ENCODE measurements around the gene ABR.
"Not testable (repeated sequence)": the region's sequence is repeated elsewhere in the genome, so short reads cannot be mapped to it uniquely, and the experiment has no call there.

ABR gene

DNA sequence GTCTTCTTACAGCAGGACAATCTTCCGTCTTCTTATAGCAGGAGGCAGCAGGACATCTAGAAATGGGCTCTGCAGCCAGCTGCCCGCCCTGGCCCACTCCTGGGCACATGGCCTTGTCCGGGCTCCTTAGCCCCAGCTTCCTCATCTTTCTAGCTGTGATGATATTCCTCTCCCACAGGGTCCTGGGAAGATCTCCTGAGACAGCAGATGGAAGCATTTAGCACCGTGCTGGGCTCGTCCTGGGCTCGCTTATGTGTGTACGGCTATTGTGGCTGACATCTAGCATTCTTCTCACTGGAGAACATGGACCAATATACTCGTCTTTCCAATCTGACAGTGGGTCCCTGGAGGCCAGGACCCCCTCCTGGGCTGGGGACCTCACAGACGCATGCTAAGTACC is 134.3 kb downstream of the ABR start:
- no peak for DNase-seq (ENCODE audit: low read depth)
- TF ChIP-seq, protein P1, sequence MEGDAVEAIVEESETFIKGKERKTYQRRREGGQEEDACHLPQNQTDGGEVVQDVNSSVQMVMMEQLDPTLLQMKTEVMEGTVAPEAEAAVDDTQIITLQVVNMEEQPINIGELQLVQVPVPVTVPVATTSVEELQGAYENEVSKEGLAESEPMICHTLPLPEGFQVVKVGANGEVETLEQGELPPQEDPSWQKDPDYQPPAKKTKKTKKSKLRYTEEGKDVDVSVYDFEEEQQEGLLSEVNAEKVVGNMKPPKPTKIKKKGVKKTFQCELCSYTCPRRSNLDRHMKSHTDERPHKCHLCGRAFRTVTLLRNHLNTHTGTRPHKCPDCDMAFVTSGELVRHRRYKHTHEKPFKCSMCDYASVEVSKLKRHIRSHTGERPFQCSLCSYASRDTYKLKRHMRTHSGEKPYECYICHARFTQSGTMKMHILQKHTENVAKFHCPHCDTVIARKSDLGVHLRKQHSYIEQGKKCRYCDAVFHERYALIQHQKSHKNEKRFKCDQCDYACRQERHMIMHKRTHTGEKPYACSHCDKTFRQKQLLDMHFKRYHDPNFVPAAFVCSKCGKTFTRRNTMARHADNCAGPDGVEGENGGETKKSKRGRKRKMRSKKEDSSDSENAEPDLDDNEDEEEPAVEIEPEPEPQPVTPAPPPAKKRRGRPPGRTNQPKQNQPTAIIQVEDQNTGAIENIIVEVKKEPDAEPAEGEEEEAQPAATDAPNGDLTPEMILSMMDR (conservative IDR thresholded peaks at IDR 0.05; ENCODE audit: low read length), result no peak
- H3K4me3 ChIP-seq (ENCODE audit: low read length), result no peak overlapping the region

GRCh38 chr17:1044387-1045009 is 135.3 kb downstream of the ABR start:
- not testable (repeated sequence) for H3K4me3 ChIP-seq (ENCODE audit: low read length); DNase-seq (ENCODE audit: low read depth)

DNA sequence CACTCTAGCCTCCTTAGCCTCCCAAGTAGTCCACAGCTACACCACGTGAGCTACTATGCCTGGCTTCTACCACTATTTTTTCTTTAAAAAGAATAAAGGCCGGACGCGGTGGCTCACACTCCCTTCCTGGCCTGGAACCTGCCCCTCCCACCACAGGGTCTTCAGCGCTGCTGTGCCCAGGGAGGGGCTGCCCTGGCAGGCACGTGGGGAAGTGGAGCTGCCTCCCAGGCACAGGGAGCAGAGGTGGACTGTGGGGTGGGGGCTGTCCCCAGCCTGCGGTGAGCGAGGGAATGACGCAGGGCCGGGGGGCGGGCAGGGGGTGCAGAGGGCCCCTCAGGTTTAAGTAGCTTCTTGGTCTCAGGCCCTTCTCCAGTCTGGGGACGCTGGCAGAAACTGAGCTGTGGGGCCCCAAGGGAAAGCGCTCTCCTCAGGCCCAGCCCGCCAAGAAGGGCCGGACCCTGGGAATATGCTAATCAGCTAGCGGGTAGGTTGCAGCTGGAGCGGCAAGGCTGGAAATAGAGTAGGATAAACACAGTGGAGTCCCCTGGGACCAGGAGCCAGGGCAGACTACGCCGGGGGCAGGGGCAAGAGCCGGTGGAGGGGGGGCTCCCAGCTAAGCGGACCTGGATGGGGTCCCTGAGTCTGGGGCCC is 136.1 kb downstream of the ABR start:
- DNase-seq (ENCODE audit: low read depth), result no peak
- TF ChIP-seq, protein P1 (conservative IDR thresholded peaks at IDR 0.05; ENCODE audit: low read length), result no peak
- no peak overlapping the region for H3K4me3 ChIP-seq (ENCODE audit: low read length)

DNA sequence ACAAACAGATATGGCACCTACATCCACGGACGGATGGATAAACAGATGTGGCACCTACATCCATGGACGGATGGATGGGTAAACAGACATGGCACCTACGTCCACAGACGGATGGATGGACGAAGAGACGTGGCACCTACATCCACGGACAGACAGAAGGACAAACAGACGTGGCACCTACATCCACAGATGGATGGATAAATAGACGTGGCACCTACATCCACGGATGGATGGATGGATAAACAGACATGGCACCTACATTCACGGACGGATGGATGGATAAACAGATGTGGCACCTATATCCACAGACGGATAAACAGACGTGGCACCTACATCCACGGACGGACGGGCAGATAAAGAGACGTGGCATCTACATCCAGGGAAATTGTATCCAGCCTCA is 137.3 kb downstream of the ABR start:
- H3K4me3 ChIP-seq (ENCODE audit: low read length), result no peak overlapping the region
- TF ChIP-seq, protein P1 (conservative IDR thresholded peaks at IDR 0.05; ENCODE audit: low read length), result no peak
- no peak for DNase-seq (ENCODE audit: low read depth)

- H3K4me3 ChIP-seq (ENCODE audit: low read length), result no peak overlapping the region
- TF ChIP-seq, protein P1 (conservative IDR thresholded peaks at IDR 0.05; ENCODE audit: low read length), result no peak
- no peak for DNase-seq (ENCODE audit: low read depth)
Observed at GRCh38 chr17:1041746-1042145, 138.0 kb downstream of the ABR start.

DNA sequence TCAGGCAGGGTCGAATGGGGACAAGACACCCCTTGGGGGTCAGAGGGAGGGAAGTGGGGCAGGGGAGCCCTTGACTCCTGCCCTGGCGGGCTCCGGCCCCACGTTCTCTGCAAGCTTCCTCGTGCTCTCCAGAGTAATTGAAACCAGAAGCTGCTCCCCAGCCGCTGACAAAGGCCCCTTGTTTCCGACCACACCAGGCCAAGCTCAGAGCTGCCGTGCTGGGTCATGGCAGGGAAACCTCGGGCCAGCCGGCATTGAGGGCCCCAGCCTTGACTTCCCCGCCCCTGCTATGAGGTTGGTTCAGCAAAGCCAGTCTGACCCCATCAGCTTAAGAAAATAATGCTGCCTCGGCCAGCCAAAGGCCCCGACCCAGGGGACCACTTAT is 139.6 kb downstream of the ABR start:
- TF ChIP-seq, protein P1 (conservative IDR thresholded peaks at IDR 0.05; ENCODE audit: low read length), result no peak
- no peak overlapping the region for H3K4me3 ChIP-seq (ENCODE audit: low read length)

DNA sequence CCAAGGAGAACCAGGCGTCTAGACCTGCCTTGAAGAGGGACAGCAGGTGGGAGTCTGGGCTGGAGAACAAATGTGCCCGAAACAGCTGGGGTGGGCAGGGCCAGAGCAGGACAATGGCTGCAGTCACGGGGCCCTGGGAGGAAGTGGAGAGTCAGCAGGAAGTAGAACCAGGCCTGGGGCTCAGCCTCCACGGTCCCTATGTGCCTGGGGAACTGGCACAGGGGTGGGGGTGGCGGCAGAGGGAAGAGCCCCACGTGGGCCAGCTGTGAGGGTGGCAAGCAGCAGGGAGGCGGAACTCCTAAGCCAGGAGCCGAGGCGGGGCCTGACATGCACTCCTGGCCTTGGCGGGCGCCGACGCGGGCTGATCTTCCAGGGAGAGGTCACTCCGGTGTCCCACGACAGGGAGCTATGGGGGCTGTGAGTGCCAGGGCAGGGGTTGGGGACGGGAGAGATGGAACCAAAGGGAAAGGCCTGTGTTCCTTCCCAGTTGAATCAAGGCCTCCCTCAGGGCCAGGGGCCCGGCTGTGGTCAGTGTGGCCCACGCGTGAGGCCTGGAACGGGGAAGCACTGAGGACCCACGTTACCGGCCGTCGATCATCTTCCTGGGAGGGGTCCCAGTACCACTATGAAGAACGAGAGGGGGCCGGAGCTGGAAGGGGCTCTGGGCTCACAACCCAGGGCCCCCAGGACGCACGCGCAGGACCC is 140.1 kb downstream of the ABR start:
- TF ChIP-seq, protein P1 (conservative IDR thresholded peaks at IDR 0.05; ENCODE audit: low read length), result no peak
- no peak overlapping the region for H3K4me3 ChIP-seq (ENCODE audit: low read length)
- DNase-seq (ENCODE audit: low read depth), result no peak

More for the DNA sequence above, 139.6 kb downstream of the ABR start:
- peak; percentile 56 for DNase-seq (ENCODE audit: low read depth)

All from AG10803 (cell line).